GM23338 (cell line): Measurements from ENCODE around the gene MFRP. TPM values are rescaled to one million over a fixed set of nuclear protein-coding genes. Genes with fewer than 3 reads are reported as not detected.

Experiments used
- ATAC-seq: fragments of 200-7000 bp; cut with Tn5 transposase; 3 replicates; pipeline ENCODE4 v1.9.1; 2020
- DNase-seq: peaks from one replicate; pipeline ENCODE4 v3.0.0-alpha.2; 2015; ENCODE audit warnings: low spot score
- H2AFZ ChIP-seq: fragments of 200-600 bp; sonication (generic); 2 replicates; pipeline ENCODE4 v1.8.0; 2016; ENCODE audit warnings: antibody characterized with exemption, mild to moderate bottlenecking, moderate library complexity
- H3F3A ChIP-seq: fragments of 200-600 bp; sonication (generic); replicated peaks from 2 replicates; pipeline ENCODE4 v1.8.0; 2017; ENCODE audit warnings: antibody characterized with exemption, mixed run types, low read depth
- H3K27ac ChIP-seq: fragments of 200-600 bp; sonication (generic); 2 replicates; pipeline ENCODE4 v1.6.1; 2016; ENCODE audit warnings: low read depth
- H3K27me3 ChIP-seq: fragments of 200-600 bp; sonication (generic); 2 replicates; pipeline ENCODE4 v1.8.0; 2016; ENCODE audit warnings: mild to moderate bottlenecking, mixed run types, moderate library complexity; ENCODE audit not compliant: insufficient read depth
- H3K36me3 ChIP-seq: fragments of 200-600 bp; sonication (generic); 2 replicates; pipeline ENCODE4 v1.8.0; 2016; ENCODE audit warnings: mild to moderate bottlenecking; ENCODE audit not compliant: insufficient read depth
- H3K4me1 ChIP-seq: fragments of 200-600 bp; sonication (generic); 2 replicates; pipeline ENCODE4 v1.8.0; 2016; ENCODE audit warnings: mild to moderate bottlenecking, moderate library complexity; ENCODE audit not compliant: insufficient read depth
- H3K4me2 ChIP-seq: fragments of 200-600 bp; sonication (generic); 2 replicates; pipeline ENCODE4 v1.7.1; 2017; ENCODE audit warnings: mixed run types
- H3K4me3 ChIP-seq: fragments of 200-600 bp; sonication (generic); 2 replicates; pipeline ENCODE4 v1.6.1; 2016; ENCODE audit warnings: mixed run types
- H3K79me2 ChIP-seq: fragments of 200-600 bp; sonication (generic); replicated peaks from 2 replicates; pipeline ENCODE4 v1.8.0; 2017; ENCODE audit warnings: mild to moderate bottlenecking; ENCODE audit not compliant: insufficient read depth
- H3K9me2 ChIP-seq: fragments of 200-600 bp; sonication (generic); 2 replicates; pipeline ENCODE4 v1.8.0; 2017; ENCODE audit not compliant: insufficient read depth
- H4K20me1 ChIP-seq: fragments of 200-600 bp; sonication (generic); replicated peaks from 2 replicates; pipeline ENCODE4 v1.8.0; 2017; ENCODE audit warnings: mild to moderate bottlenecking; ENCODE audit not compliant: insufficient read depth
- H3K27ac Mint-ChIP-seq: 2 replicates; pipeline ENCODE4 v1.8.0; 2020; ENCODE audit warnings: inconsistent platforms, mild to moderate bottlenecking, moderate library complexity, mixed read lengths
- H3K27me3 Mint-ChIP-seq: 3 replicates; pipeline ENCODE4 v1.8.0; 2022; ENCODE audit warnings: low read depth, mild to moderate bottlenecking, moderate library complexity, mixed read lengths, inconsistent platforms; ENCODE audit not compliant: insufficient read depth, poor library complexity
- H3K36me3 Mint-ChIP-seq: 3 replicates; pipeline ENCODE4 v1.8.0; 2021; ENCODE audit warnings: low read depth, mild to moderate bottlenecking, inconsistent platforms, moderate library complexity, mixed read lengths
- H3K4me1 Mint-ChIP-seq: 3 replicates; pipeline ENCODE4 v1.8.0; 2020; ENCODE audit warnings: mild to moderate bottlenecking, inconsistent platforms, mixed read lengths
- H3K4me3 Mint-ChIP-seq: 3 replicates; pipeline ENCODE4 v1.8.0; 2021; ENCODE audit warnings: moderate library complexity, mild to moderate bottlenecking, inconsistent platforms, mixed read lengths
- H3K9me3 Mint-ChIP-seq: 3 replicates; pipeline ENCODE4 v1.8.0; 2020; ENCODE audit warnings: moderate library complexity, mild to moderate bottlenecking, inconsistent platforms, mixed read lengths
- ETS1 ChIP-seq: IDR thresholded peaks from 2 replicates; pipeline ENCODE4 v1.6.1; 2016; ENCODE audit warnings: antibody characterized with exemption
- NANOG ChIP-seq: IDR thresholded peaks from 2 replicates; pipeline ENCODE4 v1.6.1; 2016; ENCODE audit warnings: antibody characterized with exemption, borderline replicate concordance
- ZNF331 ChIP-seq: fragments of 250-450 bp; sonication (Bioruptor Pico); IDR thresholded peaks from 2 replicates; pipeline ENCODE4 v1.5.0; 2020; ENCODE audit warnings: low read depth, mild to moderate bottlenecking, moderate library complexity
- ZNF462 ChIP-seq: fragments of 250-450 bp; sonication (Bioruptor Pico); IDR thresholded peaks from 2 replicates; pipeline ENCODE4 v1.5.0; 2020; ENCODE audit warnings: mild to moderate bottlenecking, moderate library complexity
- polyA plus RNA-seq: library from polyadenylated mRNA; unstranded; fragments of >200 nt; fragmentation: Nextera tagmentation; extraction: Ambion mirVana; gene quantifications from 2 replicates; pipeline ENCODE4 v1.2.1, GENCODE V29; 2016
- total RNA-seq: library from RNA; depleted of rRNA; stranded (reverse); fragments of >200 nt; shearing (Covaris generic); gene quantifications from 2 replicates; pipeline ENCODE4 v1.2.3, GENCODE V29; 2014
- TF ChIP-seq, protein P1 (sequence below): IDR thresholded peaks from one replicate; pipeline ENCODE4 v1.6.1; 2018; ENCODE audit warnings: antibody characterized with exemption; ENCODE audit not compliant: unreplicated experiment
- TF ChIP-seq, protein P2 (sequence below), 2 experiments: fragments of 200-600 bp in 1 of 2; sonication (generic) in 1 of 2; conservative IDR thresholded peaks; 2 replicates each; pipeline versions ENCODE4 v1.5.1 to v1.6.1; 2016 to 2017; ENCODE audit warnings: antibody characterized with exemption in 2 of 2, low read depth in 2 of 2, mild to moderate bottlenecking in 2 of 2, moderate library complexity in 1 of 2

MFRP gene
- total and polyA plus RNA-seq, 2 experiments from 2014 or later, result 0.03 TPM; not detected in 1

- H3K4me3 ChIP-seq, result no peak overlapping the region
- Mint-ChIP-seq H3K4me1 (peaks cover 17% of the 10 kb centered on the region), H3K4me3 (no peak overlapping the region), H3K27me3 (peaks cover 12% of the 10 kb centered on the region), H3K9me3 (no peaks in the 10 kb centered on the region; the same call in 2 of the 3 replicates), H3K27ac (no peak overlapping the region), H3K36me3 (peaks cover 38% of the 10 kb centered on the region)
- H3K36me3 ChIP-seq, result peaks cover 22% of the 10 kb centered on the region
- ATAC-seq, result peak; percentile 56
- H4K20me1 ChIP-seq, result peaks cover 14% of the 10 kb centered on the region
- H3F3A ChIP-seq, result 0 out of 2 replicates have a peak, but pooled peaks cover 4% of the 10 kb centered on the region
- TF ChIP-seq ETS1 (no peak), ZNF462 (CRISPR knock-in tag) (no peak), ZNF331 (CRISPR knock-in tag) (no peak), NANOG (no peak)
- TF ChIP-seq, protein P1, sequence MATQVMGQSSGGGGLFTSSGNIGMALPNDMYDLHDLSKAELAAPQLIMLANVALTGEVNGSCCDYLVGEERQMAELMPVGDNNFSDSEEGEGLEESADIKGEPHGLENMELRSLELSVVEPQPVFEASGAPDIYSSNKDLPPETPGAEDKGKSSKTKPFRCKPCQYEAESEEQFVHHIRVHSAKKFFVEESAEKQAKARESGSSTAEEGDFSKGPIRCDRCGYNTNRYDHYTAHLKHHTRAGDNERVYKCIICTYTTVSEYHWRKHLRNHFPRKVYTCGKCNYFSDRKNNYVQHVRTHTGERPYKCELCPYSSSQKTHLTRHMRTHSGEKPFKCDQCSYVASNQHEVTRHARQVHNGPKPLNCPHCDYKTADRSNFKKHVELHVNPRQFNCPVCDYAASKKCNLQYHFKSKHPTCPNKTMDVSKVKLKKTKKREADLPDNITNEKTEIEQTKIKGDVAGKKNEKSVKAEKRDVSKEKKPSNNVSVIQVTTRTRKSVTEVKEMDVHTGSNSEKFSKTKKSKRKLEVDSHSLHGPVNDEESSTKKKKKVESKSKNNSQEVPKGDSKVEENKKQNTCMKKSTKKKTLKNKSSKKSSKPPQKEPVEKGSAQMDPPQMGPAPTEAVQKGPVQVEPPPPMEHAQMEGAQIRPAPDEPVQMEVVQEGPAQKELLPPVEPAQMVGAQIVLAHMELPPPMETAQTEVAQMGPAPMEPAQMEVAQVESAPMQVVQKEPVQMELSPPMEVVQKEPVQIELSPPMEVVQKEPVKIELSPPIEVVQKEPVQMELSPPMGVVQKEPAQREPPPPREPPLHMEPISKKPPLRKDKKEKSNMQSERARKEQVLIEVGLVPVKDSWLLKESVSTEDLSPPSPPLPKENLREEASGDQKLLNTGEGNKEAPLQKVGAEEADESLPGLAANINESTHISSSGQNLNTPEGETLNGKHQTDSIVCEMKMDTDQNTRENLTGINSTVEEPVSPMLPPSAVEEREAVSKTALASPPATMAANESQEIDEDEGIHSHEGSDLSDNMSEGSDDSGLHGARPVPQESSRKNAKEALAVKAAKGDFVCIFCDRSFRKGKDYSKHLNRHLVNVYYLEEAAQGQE, result no peak
- TF ChIP-seq, protein P2, sequence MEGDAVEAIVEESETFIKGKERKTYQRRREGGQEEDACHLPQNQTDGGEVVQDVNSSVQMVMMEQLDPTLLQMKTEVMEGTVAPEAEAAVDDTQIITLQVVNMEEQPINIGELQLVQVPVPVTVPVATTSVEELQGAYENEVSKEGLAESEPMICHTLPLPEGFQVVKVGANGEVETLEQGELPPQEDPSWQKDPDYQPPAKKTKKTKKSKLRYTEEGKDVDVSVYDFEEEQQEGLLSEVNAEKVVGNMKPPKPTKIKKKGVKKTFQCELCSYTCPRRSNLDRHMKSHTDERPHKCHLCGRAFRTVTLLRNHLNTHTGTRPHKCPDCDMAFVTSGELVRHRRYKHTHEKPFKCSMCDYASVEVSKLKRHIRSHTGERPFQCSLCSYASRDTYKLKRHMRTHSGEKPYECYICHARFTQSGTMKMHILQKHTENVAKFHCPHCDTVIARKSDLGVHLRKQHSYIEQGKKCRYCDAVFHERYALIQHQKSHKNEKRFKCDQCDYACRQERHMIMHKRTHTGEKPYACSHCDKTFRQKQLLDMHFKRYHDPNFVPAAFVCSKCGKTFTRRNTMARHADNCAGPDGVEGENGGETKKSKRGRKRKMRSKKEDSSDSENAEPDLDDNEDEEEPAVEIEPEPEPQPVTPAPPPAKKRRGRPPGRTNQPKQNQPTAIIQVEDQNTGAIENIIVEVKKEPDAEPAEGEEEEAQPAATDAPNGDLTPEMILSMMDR (conservative IDR thresholded peaks at IDR 0.05; ENCODE audit: low read depth in 2 of 2), result peak in 1 of 2 experiments; percentile 57; a peak in 2 of 4 replicates
- peak overlapping the region; percentile 52; the same call in 1 of the 2 replicates for H3K27ac ChIP-seq
- no peaks in the 10 kb centered on the region for H3K27me3 ChIP-seq
- H3K4me1 ChIP-seq, result peaks cover 12% of the 10 kb centered on the region; the same call in 1 of the 2 replicates
- no peaks in the 10 kb centered on the region for H3K9me2 ChIP-seq
- peak; percentile 48 for DNase-seq
- no peak overlapping the region for H3K4me2 ChIP-seq
- no peak overlapping the region for H2AFZ ChIP-seq
- H3K79me2 ChIP-seq, result no peaks in the 10 kb centered on the region
These were observed 39.3 kb downstream of the MFRP start for GRCh38 chr11:119307219-119307618.
